Suprapubic skin (tissue), 4 donors: ENCODE measurements around the gene BHLHA15. TPM values are rescaled to one million over a fixed set of nuclear protein-coding genes. Genes with fewer than 3 reads are reported as not detected.

Experiments
- DNase-seq, 2 donors: peaks; one replicate each; pipeline ENCODE4 v3.0.0-alpha.2; 2019; ENCODE audit warnings: low spot score in 2 of 2
- H3K27ac ChIP-seq: fragments of 200-600 bp; sonication (generic); one replicate; pipeline ENCODE4 v1.5.1; 2019
- H3K27me3 ChIP-seq: fragments of 200-600 bp; sonication (generic); one replicate; pipeline ENCODE4 v1.5.1; 2019
- H3K36me3 ChIP-seq: fragments of 200-600 bp; sonication (generic); one replicate; pipeline ENCODE4 v1.5.1; 2019
- H3K4me1 ChIP-seq: fragments of 200-600 bp; sonication (generic); one replicate; pipeline ENCODE4 v1.5.1; 2019
- H3K4me3 ChIP-seq: fragments of 200-600 bp; sonication (generic); one replicate; pipeline ENCODE4 v1.5.1; 2019; ENCODE audit warnings: mild to moderate bottlenecking
- H3K9me3 ChIP-seq: fragments of 200-600 bp; sonication (generic); one replicate; pipeline ENCODE4 v1.5.1; 2019
- CTCF ChIP-seq, 2 donors: fragments of 200-600 bp in 1 of 2; fragments of 450-650 bp in 1 of 2; sonication (generic) in 1 of 2; IDR thresholded peaks; one replicate each; pipeline ENCODE4 v1.5.1; 2016 to 2019; ENCODE audit warnings: antibody characterized with exemption in 2 of 2, mild to moderate bottlenecking in 1 of 2, moderate library complexity in 1 of 2
- EP300 ChIP-seq: sonication (generic); formaldehyde crosslinking; IDR thresholded peaks from one replicate; pipeline ENCODE4 v1.6.1; 2017; ENCODE audit warnings: antibody characterized with exemption
- POLR2A ChIP-seq, 2 donors: fragments of 450-650 bp; IDR thresholded peaks; one replicate each; pipeline ENCODE4 v1.6.1; 2017; ENCODE audit warnings: antibody characterized with exemption in 2 of 2, mild to moderate bottlenecking in 2 of 2, moderate library complexity in 2 of 2
- POLR2AphosphoS5 ChIP-seq, 3 donors: sonication (generic); formaldehyde crosslinking; IDR thresholded peaks; one replicate each; pipeline ENCODE4 v1.6.1; 2017; ENCODE audit warnings: antibody characterized with exemption in 3 of 3
- WGBS: methylation state at CpG from one replicate; pipeline ENCODE4 v1.1.5; 2018; 5-methylcytosine and 5-hydroxymethylcytosine counted together
- total RNA-seq, 4 donors: library from RNA; depleted of rRNA; stranded (reverse); fragments of >200 nt; gene quantifications; one replicate each; pipeline ENCODE4 v1.1.0, GENCODE V29; 2016

The BHLHA15 gene
- total RNA-seq, 4 donors from 2014 or later = 1.2 to 7.8 (median 4.4) TPM

- Histone ChIP-seq H3K27me3 (no peaks in the 10 kb centered on the region), H3K4me1 (no peaks in the 10 kb centered on the region), H3K4me3 (no peak overlapping the region), H3K9me3 (no peaks in the 10 kb centered on the region), H3K27ac (no peak overlapping the region), H3K36me3 (peaks cover 61% of the 10 kb centered on the region)
- no peak for TF ChIP-seq POLR2A (IDR thresholded peaks at IDR 0.05)
- TF ChIP-seq EP300 = no peak
- TF ChIP-seq POLR2AphosphoS5 (IDR thresholded peaks at IDR 0.05) = no peak
- no peak for TF ChIP-seq CTCF (IDR thresholded peaks at IDR 0.05)
- no peak for DNase-seq
- WGBS = 82% methylated on average over 12 of the region's 32 CpGs
These were observed 22.2 kb downstream of the BHLHA15 start for GRCh38 chr7:98233219-98234070.

- Histone ChIP-seq H3K4me3 (no peak overlapping the region), H3K4me1 (no peaks in the 10 kb centered on the region), H3K27me3 (no peaks in the 10 kb centered on the region), H3K27ac (no peak overlapping the region), H3K36me3 (peaks cover 60% of the 10 kb centered on the region), H3K9me3 (no peaks in the 10 kb centered on the region)
- WGBS = 93% methylated on average over 10 of the region's 10 CpGs
- TF ChIP-seq CTCF (IDR thresholded peaks at IDR 0.05) = no peak
- no peak for DNase-seq
These were observed 23.3 kb downstream of the BHLHA15 start for GRCh38 chr7:98234429-98235147.

GRCh38 chr7:98235901-98236300 lies 24.7 kb downstream of the BHLHA15 start:
- Histone ChIP-seq H3K27me3 (no peaks in the 10 kb centered on the region), H3K4me3 (no peak overlapping the region), H3K4me1 (no peaks in the 10 kb centered on the region), H3K36me3 (peaks cover 64% of the 10 kb centered on the region), H3K9me3 (no peaks in the 10 kb centered on the region), H3K27ac (no peak overlapping the region)
- 93% methylated on average over 7 of the region's 11 CpGs for WGBS
- no peak for TF ChIP-seq EP300
- TF ChIP-seq CTCF (IDR thresholded peaks at IDR 0.05) = no peak
- TF ChIP-seq POLR2A (IDR thresholded peaks at IDR 0.05) = no peak
- no peak for TF ChIP-seq POLR2AphosphoS5 (IDR thresholded peaks at IDR 0.05)
- DNase-seq = peak in 1 of 2 donors; percentile 56

- Histone ChIP-seq H3K4me3 (no peak overlapping the region), H3K36me3 (peaks cover 63% of the 10 kb centered on the region), H3K27me3 (no peaks in the 10 kb centered on the region), H3K27ac (no peak overlapping the region), H3K9me3 (no peaks in the 10 kb centered on the region), H3K4me1 (no peaks in the 10 kb centered on the region)
- TF ChIP-seq EP300 (no peak), POLR2AphosphoS5 (IDR thresholded peaks at IDR 0.05) (no peak), POLR2A (IDR thresholded peaks at IDR 0.05) (no peak), CTCF (IDR thresholded peaks at IDR 0.05) (no peak)
- 95% methylated on average over 23 of the region's 25 CpGs for WGBS
- no peak for DNase-seq
These were observed 25.3 kb downstream of the BHLHA15 start for GRCh38 chr7:98236355-98237185.
